ENCODE measurements around the gene NPR2. TPM values are rescaled to one million over a fixed set of nuclear protein-coding genes. Genes with fewer than 3 reads are reported as not detected.

Gene NPR2
- total RNA-seq, 4 donors from 2014 or later, result 0.08 to 12.2 (median 1.8) TPM

- Histone ChIP-seq H3K27ac (peak overlapping the region; percentile 90 to 97 (median 94)), H3K4me3 (peak overlapping the region in 3 of 4 donors; percentile 83 to 99 (median 92)), H3K27me3 (peaks cover 0 to under 1% (median 0%) of the 10 kb centered on the region in 4 donors), H3K4me1 (peaks cover 34 to 50% (median 34%) of the 10 kb centered on the region in 3 donors), H3K9me3 (no peaks in the 10 kb centered on the region), H3K36me3 (peaks cover 15 to 49% (median 26%) of the 10 kb centered on the region in 3 donors)
- 48 to 50% methylated on average over 3 to 4 of the region's 4 CpGs for WGBS, 2 donors
- intact Hi-C loops (cut with DNase I), result no loop called here
- no peak for DNase-seq
- TF ChIP-seq, protein P1, sequence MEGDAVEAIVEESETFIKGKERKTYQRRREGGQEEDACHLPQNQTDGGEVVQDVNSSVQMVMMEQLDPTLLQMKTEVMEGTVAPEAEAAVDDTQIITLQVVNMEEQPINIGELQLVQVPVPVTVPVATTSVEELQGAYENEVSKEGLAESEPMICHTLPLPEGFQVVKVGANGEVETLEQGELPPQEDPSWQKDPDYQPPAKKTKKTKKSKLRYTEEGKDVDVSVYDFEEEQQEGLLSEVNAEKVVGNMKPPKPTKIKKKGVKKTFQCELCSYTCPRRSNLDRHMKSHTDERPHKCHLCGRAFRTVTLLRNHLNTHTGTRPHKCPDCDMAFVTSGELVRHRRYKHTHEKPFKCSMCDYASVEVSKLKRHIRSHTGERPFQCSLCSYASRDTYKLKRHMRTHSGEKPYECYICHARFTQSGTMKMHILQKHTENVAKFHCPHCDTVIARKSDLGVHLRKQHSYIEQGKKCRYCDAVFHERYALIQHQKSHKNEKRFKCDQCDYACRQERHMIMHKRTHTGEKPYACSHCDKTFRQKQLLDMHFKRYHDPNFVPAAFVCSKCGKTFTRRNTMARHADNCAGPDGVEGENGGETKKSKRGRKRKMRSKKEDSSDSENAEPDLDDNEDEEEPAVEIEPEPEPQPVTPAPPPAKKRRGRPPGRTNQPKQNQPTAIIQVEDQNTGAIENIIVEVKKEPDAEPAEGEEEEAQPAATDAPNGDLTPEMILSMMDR (IDR thresholded peaks at IDR 0.05), result no peak
- TF ChIP-seq POLR2A (IDR thresholded peaks at IDR 0.05), result no peak
These were observed 41.2 kb upstream of the NPR2 start for GRCh38 chr9:35750256-35750531.

DNA sequence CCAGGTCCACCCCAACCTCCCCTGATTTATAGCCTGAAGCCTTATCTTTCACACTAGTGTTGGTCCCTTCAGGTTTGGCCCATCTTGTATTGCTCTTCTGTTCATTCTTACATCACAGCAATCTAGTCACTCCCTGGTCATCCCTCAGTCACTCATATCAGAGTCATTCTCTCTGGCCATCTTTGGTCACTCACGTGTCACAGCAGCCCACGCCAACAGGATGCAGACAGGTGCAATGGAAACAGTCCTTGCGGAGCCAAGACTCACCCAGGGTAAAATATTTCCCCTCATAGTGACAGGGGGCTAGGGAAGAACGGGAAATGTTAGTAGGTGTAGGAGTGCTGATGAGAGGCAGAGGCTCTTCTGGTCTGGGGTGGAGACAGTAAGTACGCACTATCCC, 37.9 kb upstream of the NPR2 start:
- TF ChIP-seq, protein P1 (IDR thresholded peaks at IDR 0.05), result no peak
- no peak for TF ChIP-seq POLR2A (IDR thresholded peaks at IDR 0.05)

DNA sequence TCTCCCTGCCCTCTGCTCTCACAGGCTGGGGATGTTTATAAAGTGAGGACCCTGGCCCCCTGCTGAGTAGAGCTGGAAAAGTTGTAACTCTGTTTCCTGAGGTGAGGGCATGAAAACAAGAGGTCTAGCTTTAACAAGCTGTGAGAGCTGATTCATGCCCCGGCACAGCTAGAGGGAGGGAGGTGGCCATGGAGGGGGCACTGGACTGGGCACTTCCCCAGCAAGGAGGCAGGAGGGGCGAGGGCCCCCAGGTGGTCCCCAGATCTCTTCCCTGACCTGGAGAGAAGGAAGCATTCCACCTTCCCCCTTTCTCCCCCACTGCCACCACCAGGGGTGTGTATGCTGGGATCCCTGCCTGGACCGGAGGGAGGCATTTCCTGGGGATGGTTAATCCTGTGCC, 37.1 kb upstream of the NPR2 start, which contains the start of gene MSMP:
TSS of gene MSMP (minus strand) at position 13 of the 400 bp plus-strand sequence. CDS start 147 bp downstream, outside the sequence.
- peaks cover 17 to 51% (median 28%) of the 10 kb centered on the region in 3 donors for H3K4me1 ChIP-seq
- DNase-seq, result no peak
- H3K27me3 ChIP-seq, result peaks cover 0 to 35% (median 0%) of the 10 kb centered on the region in 4 donors
- no peak within 1 kb of the TSS for H3K4me3 ChIP-seq
- no peaks in the 10 kb centered on the region for H3K9me3 ChIP-seq
- TF ChIP-seq POLR2A (IDR thresholded peaks at IDR 0.05), result no peak
- TF ChIP-seq, protein P1 (IDR thresholded peaks at IDR 0.05), result no peak
- H3K27ac ChIP-seq, result no peak within 1 kb of the TSS
- intact Hi-C loops (cut with DNase I), result no loop called here
- WGBS, 2 donors, result 80% methylated on average over 1 of the region's 3 CpGs; no CpG with 5 or more reads in 1 of the 2 donors
- H3K36me3 ChIP-seq, result peaks cover 15 to 54% (median 26%) of the 10 kb centered on the region in 3 donors

More for the DNA sequence above, 37.9 kb upstream of the NPR2 start:
- no peak for DNase-seq
- peaks cover 15 to 54% (median 26%) of the 10 kb centered on the region in 3 donors for H3K36me3 ChIP-seq
- 79 to 98% methylated on average over 5 of the region's 5 CpGs for WGBS, 2 donors
- no peak overlapping the region for H3K4me3 ChIP-seq
- no peak overlapping the region for H3K27ac ChIP-seq
- no peaks in the 10 kb centered on the region for H3K9me3 ChIP-seq
- peaks cover 17 to 44% (median 28%) of the 10 kb centered on the region in 3 donors for H3K4me1 ChIP-seq
- intact Hi-C loops (cut with DNase I), result no loop called here
- H3K27me3 ChIP-seq, result peaks cover 0 to 27% (median 0%) of the 10 kb centered on the region in 4 donors

GRCh38 chr9:35755071-35755470, 36.3 kb upstream of the NPR2 start:
- H3K36me3 ChIP-seq, result peaks cover 15 to 54% (median 26%) of the 10 kb centered on the region in 3 donors
- no peak overlapping the region for H3K4me3 ChIP-seq
- no peaks in the 10 kb centered on the region for H3K9me3 ChIP-seq
- peaks cover 0 to 43% (median 0%) of the 10 kb centered on the region in 4 donors for H3K27me3 ChIP-seq
- WGBS, 2 donors, result 96 to 100% methylated on average over 4 of the region's 4 CpGs
- TF ChIP-seq POLR2A (IDR thresholded peaks at IDR 0.05), result no peak
- TF ChIP-seq, protein P1 (IDR thresholded peaks at IDR 0.05), result no peak
- intact Hi-C loops (cut with DNase I), result no loop called here
- H3K27ac ChIP-seq, result no peak overlapping the region
- H3K4me1 ChIP-seq, result peaks cover 13 to 46% (median 26%) of the 10 kb centered on the region in 3 donors
- DNase-seq, result no peak

DNA sequence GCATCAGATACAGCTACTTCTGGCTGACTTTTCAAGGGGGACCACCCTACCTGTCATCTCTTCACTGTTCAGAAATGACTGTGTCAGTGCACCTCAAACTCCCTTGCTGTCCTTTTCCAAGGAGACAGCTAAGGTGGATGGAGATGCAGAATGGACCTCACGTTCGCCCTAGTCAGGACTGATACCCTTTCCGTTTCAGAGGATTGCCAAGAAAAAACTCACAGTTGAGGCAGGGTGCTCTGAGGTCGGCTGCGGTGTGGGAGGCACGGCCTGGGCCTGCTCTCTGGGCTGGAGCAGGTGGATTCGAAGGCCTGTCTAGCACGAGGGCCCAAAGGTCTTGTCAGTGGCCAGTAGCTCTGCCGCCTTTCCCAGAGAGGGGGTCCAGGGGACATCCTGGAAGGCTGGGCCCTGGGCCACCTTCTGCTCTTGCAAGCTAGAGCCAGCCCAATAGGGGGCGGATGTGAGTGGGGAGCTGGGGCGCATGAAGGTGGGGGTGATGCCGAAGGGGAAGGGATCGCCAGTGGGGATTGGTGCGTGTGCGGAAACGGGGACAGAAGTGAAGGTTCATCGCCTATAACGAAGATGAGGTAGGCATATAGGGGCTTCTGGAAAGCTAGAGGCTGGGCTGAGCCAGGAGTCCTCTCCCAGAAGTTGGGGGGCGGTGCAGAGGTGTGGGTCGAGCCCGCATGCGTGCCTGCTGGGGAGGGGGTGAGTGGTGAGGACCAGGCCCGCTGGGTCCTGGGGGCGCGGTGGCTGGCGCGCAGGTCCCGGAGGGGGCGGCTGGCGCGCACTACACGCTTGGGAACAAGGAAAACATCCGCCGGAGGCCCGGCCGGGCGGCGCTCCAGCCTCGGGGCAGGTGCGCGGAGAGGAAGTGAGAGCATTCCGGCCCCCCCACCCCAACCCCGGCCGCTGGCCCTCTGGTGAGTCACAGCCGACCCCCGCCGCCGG, 34.8 kb upstream of the NPR2 start:
- no peak for DNase-seq
- intact Hi-C loops (cut with DNase I), result no loop called here

More for the DNA sequence above, 34.8 kb upstream of the NPR2 start:
- Histone ChIP-seq H3K9me3 (no peaks in the 10 kb centered on the region), H3K4me3 (peak overlapping the region; percentile 24 to 69 (median 51)), H3K4me1 (peaks cover 9 to 34% (median 21%) of the 10 kb centered on the region in 3 donors), H3K36me3 (peaks cover 8 to 42% (median 18%) of the 10 kb centered on the region in 3 donors), H3K27ac (peak overlapping the region; percentile 55 to 87 (median 76)), H3K27me3 (peaks cover 0 to 57% (median 0%) of the 10 kb centered on the region in 4 donors)
- whole genome bisulfite sequencing, 2 donors, result 24 to 33% methylated on average over 17 to 27 of the region's 48 CpGs
- TF ChIP-seq, protein P1 (IDR thresholded peaks at IDR 0.05), result peak; percentile 36 to 63 (median 50)
- no peak for TF ChIP-seq POLR2A (IDR thresholded peaks at IDR 0.05)

Measured in esophagus squamous epithelium (tissue), 5 donors.